AG04450 (cell line): ENCODE results near the gene OR6B2. TPM values are rescaled to one million over a fixed set of nuclear protein-coding genes. Genes with fewer than 3 reads are reported as not detected.

Experiments used
- CTCF ChIA-PET: fragments of 300-600, 350-600 bp; formaldehyde crosslinking; extraction: SDS; loops from one replicate; lab custom pipeline; 2022; ENCODE audit warnings: antibody characterized with exemption, inconsistent platforms; lab: Charles Lee
- POLR2A ChIA-PET: fragments of 350-600 bp; formaldehyde crosslinking; extraction: SDS; loops from one replicate; lab custom pipeline; 2021; ENCODE audit warnings: antibody characterized with exemption, inconsistent platforms; lab: Yijun Ruan, JAX
- DNase-seq: peaks from one replicate; pipeline ENCODE4 v3.0.0-alpha.2; 2011; ENCODE audit warnings: low read depth, low spot score
- H3K27ac ChIP-seq: one replicate; pipeline ENCODE4 v1.5.1; 2012; ENCODE audit warnings: low read depth, low read length, control low read depth
- H3K27me3 ChIP-seq: one replicate; pipeline ENCODE4 v1.6.0; 2012; ENCODE audit warnings: low read length; ENCODE audit not compliant: control insufficient read depth, insufficient read depth
- H3K4me3 ChIP-seq: 2 replicates; pipeline ENCODE4 v1.5.1; 2011; ENCODE audit warnings: mild to moderate bottlenecking, low read depth, low read length, control low read depth
- H3K9me3 ChIP-seq: 2 replicates; pipeline ENCODE4 v1.5.1; 2012; ENCODE audit warnings: low read length; ENCODE audit not compliant: control insufficient read depth, insufficient read depth
- polyA plus RNA-seq: library from polyadenylated mRNA; depleted of rRNA; stranded (reverse); fragments of >200 nt; gene quantifications from 2 replicates; pipeline ENCODE4 v1.2.3, GENCODE V29; 2011
- TF ChIP-seq, protein P1 (sequence below): IDR thresholded peaks from 2 replicates; pipeline ENCODE4 v1.5.1; 2011; ENCODE audit warnings: low read depth, low read length, control low read depth, inconsistent platforms

Gene OR6B2
- polyA plus RNA-seq, 1 experiment, result not detected

DNA sequence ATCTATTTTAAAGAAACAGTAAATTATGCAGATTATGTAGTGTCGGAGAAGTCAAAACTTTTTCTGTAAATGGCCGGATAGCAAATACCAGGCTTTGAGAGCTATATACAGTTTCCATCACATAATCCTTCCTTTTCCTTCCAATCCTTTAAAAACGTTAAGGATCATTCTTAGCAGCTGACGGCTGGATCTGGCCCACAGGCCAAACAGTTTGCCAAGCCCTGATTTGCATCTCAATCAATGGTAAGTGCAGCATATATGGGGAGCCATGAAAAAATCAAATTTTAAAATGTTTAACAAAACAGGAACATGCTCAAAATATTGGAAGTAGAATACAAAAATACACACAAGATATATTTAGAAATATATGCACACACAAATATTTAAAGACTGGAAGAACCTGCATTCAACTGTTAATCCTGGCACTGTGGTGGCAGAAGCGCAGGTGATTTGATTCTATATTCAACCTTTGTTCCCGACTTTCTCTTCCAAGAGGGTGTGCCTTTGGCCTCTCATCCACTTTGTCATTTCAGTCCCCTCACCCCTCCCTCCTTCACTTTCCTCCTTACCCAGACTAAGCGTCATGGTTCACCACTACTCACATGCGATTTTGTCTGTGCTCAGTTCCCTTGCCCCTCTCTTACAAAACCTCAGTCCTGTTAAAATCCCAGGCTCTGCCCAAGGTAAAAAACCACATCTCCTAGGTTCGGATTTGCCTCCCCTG, 32.4 kb downstream of the OR6B2 start:
- ChIA-PET POLR2A (no interaction called here), CTCF (no interaction called here)
- no peaks in the 10 kb centered on the region for H3K9me3 ChIP-seq
- no peak for DNase-seq
- TF ChIP-seq, protein P1, sequence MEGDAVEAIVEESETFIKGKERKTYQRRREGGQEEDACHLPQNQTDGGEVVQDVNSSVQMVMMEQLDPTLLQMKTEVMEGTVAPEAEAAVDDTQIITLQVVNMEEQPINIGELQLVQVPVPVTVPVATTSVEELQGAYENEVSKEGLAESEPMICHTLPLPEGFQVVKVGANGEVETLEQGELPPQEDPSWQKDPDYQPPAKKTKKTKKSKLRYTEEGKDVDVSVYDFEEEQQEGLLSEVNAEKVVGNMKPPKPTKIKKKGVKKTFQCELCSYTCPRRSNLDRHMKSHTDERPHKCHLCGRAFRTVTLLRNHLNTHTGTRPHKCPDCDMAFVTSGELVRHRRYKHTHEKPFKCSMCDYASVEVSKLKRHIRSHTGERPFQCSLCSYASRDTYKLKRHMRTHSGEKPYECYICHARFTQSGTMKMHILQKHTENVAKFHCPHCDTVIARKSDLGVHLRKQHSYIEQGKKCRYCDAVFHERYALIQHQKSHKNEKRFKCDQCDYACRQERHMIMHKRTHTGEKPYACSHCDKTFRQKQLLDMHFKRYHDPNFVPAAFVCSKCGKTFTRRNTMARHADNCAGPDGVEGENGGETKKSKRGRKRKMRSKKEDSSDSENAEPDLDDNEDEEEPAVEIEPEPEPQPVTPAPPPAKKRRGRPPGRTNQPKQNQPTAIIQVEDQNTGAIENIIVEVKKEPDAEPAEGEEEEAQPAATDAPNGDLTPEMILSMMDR, result no peak
- no peak overlapping the region for H3K27ac ChIP-seq
- H3K4me3 ChIP-seq, result no peak overlapping the region
- H3K27me3 ChIP-seq, result no peaks in the 10 kb centered on the region

DNA sequence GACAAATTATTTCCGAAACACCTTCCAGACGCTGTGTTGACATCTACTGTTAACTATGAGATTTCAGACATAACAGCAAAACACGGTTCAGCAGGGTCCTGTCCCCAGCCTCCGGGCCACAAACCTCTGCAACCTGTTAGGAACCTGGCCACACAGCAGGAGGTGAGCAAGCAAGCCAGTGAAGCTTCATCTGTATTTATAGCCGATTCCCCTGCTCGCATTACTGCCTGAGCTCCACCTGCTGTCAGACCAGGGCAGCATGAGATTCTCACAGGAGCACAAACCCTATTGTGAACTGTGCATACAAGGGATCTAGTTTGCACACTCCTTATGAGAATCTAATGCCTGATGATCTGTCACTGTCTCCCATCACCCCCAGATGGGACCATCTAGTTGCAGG, 36.1 kb downstream of the OR6B2 start:
- no peaks in the 10 kb centered on the region for H3K9me3 ChIP-seq
- no peak overlapping the region for H3K4me3 ChIP-seq
- ChIA-PET CTCF (interaction anchor here (3.3 kb wide), 1 partner anchor 10 kb away, joined by 18 read pairs; no protein-coding TSS in a partner anchor), POLR2A (no interaction called here)
- no peak overlapping the region for H3K27ac ChIP-seq
- H3K27me3 ChIP-seq, result no peaks in the 10 kb centered on the region
- DNase-seq, result no peak
- TF ChIP-seq, protein P1, result no peak

DNA sequence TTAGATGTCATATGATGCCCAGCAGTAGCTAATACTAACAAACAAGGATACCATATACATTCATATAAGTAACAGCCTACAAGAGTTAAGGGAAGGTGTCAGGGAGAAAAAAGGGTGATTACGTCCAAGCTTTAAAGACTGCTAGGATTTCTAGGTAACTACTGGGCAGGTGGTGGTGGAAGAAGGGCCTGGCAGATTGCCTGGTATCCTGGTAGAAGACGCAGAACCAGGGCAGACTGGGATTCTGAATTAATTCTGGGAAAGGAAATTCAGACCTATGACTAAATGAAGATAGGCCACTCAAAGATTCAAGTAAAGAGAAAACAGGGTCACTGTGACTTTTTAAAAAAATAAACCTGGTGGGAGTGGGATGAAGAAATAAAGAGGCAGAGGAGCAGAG, 36.9 kb downstream of the OR6B2 start:
- Histone ChIP-seq H3K4me3 (no peak overlapping the region), H3K27me3 (no peaks in the 10 kb centered on the region), H3K27ac (no peak overlapping the region), H3K9me3 (no peaks in the 10 kb centered on the region)
- TF ChIP-seq, protein P1, result no peak
- CTCF ChIA-PET, result interaction anchor here (0.8 to 4.0 kb wide), 6 partner anchors 9 to 1018 kb away, joined by 3 to 49 read pairs (median 14); no protein-coding TSS in a partner anchor
- POLR2A ChIA-PET, result no interaction called here
- no peak for DNase-seq

DNA sequence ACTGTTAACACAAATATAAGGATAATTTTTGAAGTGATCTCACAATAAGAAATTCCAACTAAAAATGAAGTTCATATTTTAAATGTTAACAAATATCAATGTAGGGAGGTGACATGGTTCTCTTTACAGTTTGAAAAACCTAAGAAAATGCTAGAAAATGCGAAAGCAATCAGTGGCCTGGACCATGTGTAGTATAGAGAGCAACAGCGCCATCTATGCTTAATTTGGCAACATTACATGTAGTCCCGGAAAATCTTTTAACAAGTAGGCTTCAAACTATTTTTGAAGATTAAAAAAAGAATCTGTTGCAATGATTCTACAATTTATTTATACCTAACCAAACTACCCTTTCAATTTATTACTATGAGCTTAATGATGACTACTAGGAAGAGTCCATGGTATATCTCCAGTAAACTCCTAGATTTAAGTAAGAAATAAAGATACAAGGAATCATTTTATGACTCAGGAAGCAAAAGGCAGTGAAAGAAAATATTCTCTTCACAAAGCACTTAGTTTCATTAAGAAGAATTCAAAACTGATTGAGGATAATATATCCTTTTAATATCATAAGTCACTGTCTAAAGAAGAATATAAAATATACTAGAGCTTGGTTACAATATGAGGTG, 38.4 kb downstream of the OR6B2 start:
- POLR2A ChIA-PET, result interaction anchor here (1.1 kb wide), 1 partner anchor 959 kb away, joined by 3 read pairs; no protein-coding TSS in a partner anchor
- Histone ChIP-seq H3K9me3 (no peaks in the 10 kb centered on the region), H3K4me3 (no peak overlapping the region), H3K27me3 (no peaks in the 10 kb centered on the region), H3K27ac (no peak overlapping the region)
- DNase-seq, result peak; percentile 29
- CTCF ChIA-PET, result interaction anchor here (0.5 to 4.0 kb wide), 41 partner anchors 8 to 1017 kb away, joined by 3 to 49 read pairs (median 4); partner anchors contain the start of genes HDAC4 and NDUFA10
- TF ChIP-seq, protein P1, result peak; percentile 81

DNA sequence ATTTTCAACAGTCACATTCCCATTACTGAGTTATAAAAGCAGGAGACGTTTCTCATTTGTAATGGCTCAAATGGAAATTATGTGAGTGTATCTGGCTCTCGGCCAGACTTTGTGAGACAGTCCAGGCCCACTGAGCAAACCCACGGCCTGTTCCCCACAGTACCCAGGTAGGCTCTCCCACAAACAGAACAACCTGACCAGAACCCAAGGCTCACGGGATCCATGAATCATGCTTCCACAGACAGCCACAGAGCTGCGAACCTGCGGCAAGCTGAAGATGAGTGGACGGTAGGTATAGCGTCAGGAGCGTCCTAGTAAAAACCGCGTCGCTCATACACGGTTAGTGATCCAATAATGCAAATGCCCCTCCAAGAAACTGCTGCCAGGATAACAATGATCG, 39.3 kb downstream of the OR6B2 start:
- no peak for DNase-seq
- no peaks in the 10 kb centered on the region for H3K27me3 ChIP-seq
- no peak overlapping the region for H3K4me3 ChIP-seq
- ChIA-PET POLR2A (no interaction called here), CTCF (interaction anchor here (0.9 to 4.0 kb wide), 23 partner anchors 7 to 958 kb away, joined by 3 to 49 read pairs (median 6); partner anchors contain the start of genes HDAC4 and NDUFA10)
- peaks cover 3% of the 10 kb centered on the region; the same call in 1 of the 2 replicates for H3K9me3 ChIP-seq
- no peak overlapping the region for H3K27ac ChIP-seq
- TF ChIP-seq, protein P1, result no peak
